Stomach (tissue), 4 donors: Measurements from ENCODE around the gene LCORL.

Source experiments
- POLR2A ChIP-seq, 4 donors: fragments of 450-650 bp; IDR thresholded peaks; one replicate each; pipeline ENCODE4 v1.6.1; 2016; ENCODE audit warnings: antibody characterized with exemption in 4 of 4, control low read depth in 2 of 4, mild to moderate bottlenecking in 1 of 4, moderate library complexity in 1 of 4
- TF ChIP-seq, protein P1 (sequence below), 7 experiments: fragments of 450-650 bp in 4 of 7; fragments of 200-600 bp in 3 of 7; sonication (generic) in 3 of 7; IDR thresholded peaks; one replicate each; pipeline ENCODE4 v1.5.1; 2016 to 2019; ENCODE audit warnings: antibody characterized with exemption in 7 of 7, control low read depth in 2 of 7, mild to moderate bottlenecking in 1 of 7

DNA sequence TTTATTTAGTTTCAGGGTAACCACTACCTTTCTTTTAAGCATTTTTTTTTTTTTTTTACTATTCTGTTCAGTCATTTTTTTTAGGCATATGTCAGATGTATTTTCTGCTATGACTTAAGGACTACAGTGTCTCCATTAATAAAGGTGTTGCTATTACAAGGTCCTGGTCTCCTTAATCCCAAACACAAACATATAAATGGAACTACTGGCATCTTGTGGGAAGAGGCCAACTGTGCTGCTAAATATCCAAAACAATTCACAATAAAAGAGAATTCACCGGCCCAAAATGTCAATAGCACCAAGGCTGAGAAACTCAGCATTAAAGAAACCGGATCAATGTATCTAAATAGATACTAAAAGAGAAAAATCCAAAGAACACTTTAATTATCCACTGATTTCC, 26.4 kb downstream of the LCORL start:
- TF ChIP-seq, protein P1, sequence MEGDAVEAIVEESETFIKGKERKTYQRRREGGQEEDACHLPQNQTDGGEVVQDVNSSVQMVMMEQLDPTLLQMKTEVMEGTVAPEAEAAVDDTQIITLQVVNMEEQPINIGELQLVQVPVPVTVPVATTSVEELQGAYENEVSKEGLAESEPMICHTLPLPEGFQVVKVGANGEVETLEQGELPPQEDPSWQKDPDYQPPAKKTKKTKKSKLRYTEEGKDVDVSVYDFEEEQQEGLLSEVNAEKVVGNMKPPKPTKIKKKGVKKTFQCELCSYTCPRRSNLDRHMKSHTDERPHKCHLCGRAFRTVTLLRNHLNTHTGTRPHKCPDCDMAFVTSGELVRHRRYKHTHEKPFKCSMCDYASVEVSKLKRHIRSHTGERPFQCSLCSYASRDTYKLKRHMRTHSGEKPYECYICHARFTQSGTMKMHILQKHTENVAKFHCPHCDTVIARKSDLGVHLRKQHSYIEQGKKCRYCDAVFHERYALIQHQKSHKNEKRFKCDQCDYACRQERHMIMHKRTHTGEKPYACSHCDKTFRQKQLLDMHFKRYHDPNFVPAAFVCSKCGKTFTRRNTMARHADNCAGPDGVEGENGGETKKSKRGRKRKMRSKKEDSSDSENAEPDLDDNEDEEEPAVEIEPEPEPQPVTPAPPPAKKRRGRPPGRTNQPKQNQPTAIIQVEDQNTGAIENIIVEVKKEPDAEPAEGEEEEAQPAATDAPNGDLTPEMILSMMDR (IDR thresholded peaks at IDR 0.05) = no peak
- no peak for TF ChIP-seq POLR2A (IDR thresholded peaks at IDR 0.05)
